GM23338 (cell line): ENCODE results near the gene FREY1. TPM values are rescaled to one million over a fixed set of nuclear protein-coding genes. Genes with fewer than 3 reads are reported as not detected.

Experiments used
- ATAC-seq: fragments of 200-7000 bp; cut with Tn5 transposase; 3 replicates; pipeline ENCODE4 v1.9.1; 2020
- DNase-seq: peaks from one replicate; pipeline ENCODE4 v3.0.0-alpha.2; 2015; ENCODE audit warnings: low spot score
- H2AFZ ChIP-seq: fragments of 200-600 bp; sonication (generic); 2 replicates; pipeline ENCODE4 v1.8.0; 2016; ENCODE audit warnings: antibody characterized with exemption, mild to moderate bottlenecking, moderate library complexity
- H3F3A ChIP-seq: fragments of 200-600 bp; sonication (generic); replicated peaks from 2 replicates; pipeline ENCODE4 v1.8.0; 2017; ENCODE audit warnings: antibody characterized with exemption, mixed run types, low read depth
- H3K27ac ChIP-seq: fragments of 200-600 bp; sonication (generic); 2 replicates; pipeline ENCODE4 v1.6.1; 2016; ENCODE audit warnings: low read depth
- H3K27me3 ChIP-seq: fragments of 200-600 bp; sonication (generic); 2 replicates; pipeline ENCODE4 v1.8.0; 2016; ENCODE audit warnings: mild to moderate bottlenecking, mixed run types, moderate library complexity; ENCODE audit not compliant: insufficient read depth
- H3K36me3 ChIP-seq: fragments of 200-600 bp; sonication (generic); 2 replicates; pipeline ENCODE4 v1.8.0; 2016; ENCODE audit warnings: mild to moderate bottlenecking; ENCODE audit not compliant: insufficient read depth
- H3K4me1 ChIP-seq: fragments of 200-600 bp; sonication (generic); 2 replicates; pipeline ENCODE4 v1.8.0; 2016; ENCODE audit warnings: mild to moderate bottlenecking, moderate library complexity; ENCODE audit not compliant: insufficient read depth
- H3K4me2 ChIP-seq: fragments of 200-600 bp; sonication (generic); 2 replicates; pipeline ENCODE4 v1.7.1; 2017; ENCODE audit warnings: mixed run types
- H3K4me3 ChIP-seq: fragments of 200-600 bp; sonication (generic); 2 replicates; pipeline ENCODE4 v1.6.1; 2016; ENCODE audit warnings: mixed run types
- H3K79me2 ChIP-seq: fragments of 200-600 bp; sonication (generic); replicated peaks from 2 replicates; pipeline ENCODE4 v1.8.0; 2017; ENCODE audit warnings: mild to moderate bottlenecking; ENCODE audit not compliant: insufficient read depth
- H3K9me2 ChIP-seq: fragments of 200-600 bp; sonication (generic); 2 replicates; pipeline ENCODE4 v1.8.0; 2017; ENCODE audit not compliant: insufficient read depth
- H4K20me1 ChIP-seq: fragments of 200-600 bp; sonication (generic); replicated peaks from 2 replicates; pipeline ENCODE4 v1.8.0; 2017; ENCODE audit warnings: mild to moderate bottlenecking; ENCODE audit not compliant: insufficient read depth
- H3K27ac Mint-ChIP-seq: 2 replicates; pipeline ENCODE4 v1.8.0; 2020; ENCODE audit warnings: inconsistent platforms, mild to moderate bottlenecking, moderate library complexity, mixed read lengths
- H3K27me3 Mint-ChIP-seq: 3 replicates; pipeline ENCODE4 v1.8.0; 2022; ENCODE audit warnings: low read depth, mild to moderate bottlenecking, moderate library complexity, mixed read lengths, inconsistent platforms; ENCODE audit not compliant: insufficient read depth, poor library complexity
- H3K36me3 Mint-ChIP-seq: 3 replicates; pipeline ENCODE4 v1.8.0; 2021; ENCODE audit warnings: low read depth, mild to moderate bottlenecking, inconsistent platforms, moderate library complexity, mixed read lengths
- H3K4me1 Mint-ChIP-seq: 3 replicates; pipeline ENCODE4 v1.8.0; 2020; ENCODE audit warnings: mild to moderate bottlenecking, inconsistent platforms, mixed read lengths
- H3K4me3 Mint-ChIP-seq: 3 replicates; pipeline ENCODE4 v1.8.0; 2021; ENCODE audit warnings: moderate library complexity, mild to moderate bottlenecking, inconsistent platforms, mixed read lengths
- H3K9me3 Mint-ChIP-seq: 3 replicates; pipeline ENCODE4 v1.8.0; 2020; ENCODE audit warnings: moderate library complexity, mild to moderate bottlenecking, inconsistent platforms, mixed read lengths
- CREB1 ChIP-seq: fragments of 250-450 bp; sonication (Bioruptor Pico); IDR thresholded peaks from 2 replicates; pipeline ENCODE4 v1.5.0; 2020; ENCODE audit warnings: low read depth, mild to moderate bottlenecking, moderate library complexity
- CTCF ChIP-seq, 2 experiments: fragments of 200-600 bp in 1 of 2; sonication (generic) in 1 of 2; conservative IDR thresholded peaks; 2 replicates each; pipeline versions ENCODE4 v1.5.1 to v1.6.1; 2016 to 2017; ENCODE audit warnings: antibody characterized with exemption in 2 of 2, low read depth in 2 of 2, mild to moderate bottlenecking in 2 of 2, moderate library complexity in 1 of 2
- ETS1 ChIP-seq: IDR thresholded peaks from 2 replicates; pipeline ENCODE4 v1.6.1; 2016; ENCODE audit warnings: antibody characterized with exemption
- EZH2 ChIP-seq: fragments of 200-600 bp; sonication (generic); IDR thresholded peaks from one replicate; pipeline ENCODE4 v1.8.0; 2017; ENCODE audit warnings: antibody characterized with exemption, mild to moderate bottlenecking, low read depth; ENCODE audit not compliant: unreplicated experiment
- EZH2phosphoT487 ChIP-seq: fragments of 200-600 bp; sonication (generic); IDR thresholded peaks from one replicate; pipeline ENCODE4 v1.8.1; 2018; ENCODE audit warnings: antibody characterized with exemption; ENCODE audit not compliant: unreplicated experiment
- JUNB ChIP-seq: IDR thresholded peaks from one replicate; pipeline ENCODE4 v1.6.1; 2016; ENCODE audit warnings: antibody characterized with exemption; ENCODE audit not compliant: unreplicated experiment
- NANOG ChIP-seq: IDR thresholded peaks from 2 replicates; pipeline ENCODE4 v1.6.1; 2016; ENCODE audit warnings: antibody characterized with exemption, borderline replicate concordance
- POLR2AphosphoS5 ChIP-seq: IDR thresholded peaks from 2 replicates; pipeline ENCODE4 v1.6.1; 2016; ENCODE audit warnings: antibody characterized with exemption, low read depth
- REST ChIP-seq: IDR thresholded peaks from one replicate; pipeline ENCODE4 v1.6.1; 2018; ENCODE audit warnings: antibody characterized with exemption; ENCODE audit not compliant: unreplicated experiment
- STAT1 ChIP-seq: IDR thresholded peaks from one replicate; pipeline ENCODE4 v1.6.1; 2016; ENCODE audit warnings: antibody characterized with exemption; ENCODE audit not compliant: unreplicated experiment
- ZNF114 ChIP-seq: fragments of 250-450 bp; sonication (Bioruptor Pico); IDR thresholded peaks from 2 replicates; pipeline ENCODE4 v1.5.0; 2020; ENCODE audit warnings: mild to moderate bottlenecking, moderate library complexity
- ZNF331 ChIP-seq: fragments of 250-450 bp; sonication (Bioruptor Pico); IDR thresholded peaks from 2 replicates; pipeline ENCODE4 v1.5.0; 2020; ENCODE audit warnings: low read depth, mild to moderate bottlenecking, moderate library complexity
- ZNF462 ChIP-seq: fragments of 250-450 bp; sonication (Bioruptor Pico); IDR thresholded peaks from 2 replicates; pipeline ENCODE4 v1.5.0; 2020; ENCODE audit warnings: mild to moderate bottlenecking, moderate library complexity
- long read RNA-seq: library from polyadenylated mRNA; unstranded; transcript quantifications from one replicate; pipeline ENCODE4 v2.0.0, GENCODE V29; 2020; ENCODE audit not compliant: unreplicated experiment
- polyA plus RNA-seq: library from polyadenylated mRNA; unstranded; fragments of >200 nt; fragmentation: Nextera tagmentation; extraction: Ambion mirVana; gene quantifications from 2 replicates; pipeline ENCODE4 v1.2.1, GENCODE V29; 2016
- total RNA-seq: library from RNA; depleted of rRNA; stranded (reverse); fragments of >200 nt; shearing (Covaris generic); gene quantifications from 2 replicates; pipeline ENCODE4 v1.2.3, GENCODE V29; 2014; rRNA removed

The FREY1 gene
- total RNA-seq (1.1 TPM in 1 of 2 replicates, not detected in the other), polyA plus RNA-seq (not detected in 2 replicates)
- long read RNA-seq, result 0 reads

GRCh38 chr11:45906965-45907611 lies at the start of gene FREY1:
FREY1 (minus strand) TSS chr11:45907271; CDS start chr11:45907245, 26 bp downstream.
- Mint-ChIP-seq H3K9me3 (no peaks in the 10 kb centered on the region), H3K27ac (no peak within 1 kb of the TSS; the same call in 1 of the 2 replicates), H3K4me1 (no peaks in the 10 kb centered on the region; the same call in 2 of the 3 replicates), H3K36me3 (peaks cover 25% of the 10 kb centered on the region), H3K4me3 (no peak within 1 kb of the TSS), H3K27me3 (peaks cover 23% of the 10 kb centered on the region)
- Histone ChIP-seq H2AFZ (no peak within 1 kb of the TSS), H3F3A (no peaks in the 10 kb centered on the region), H3K36me3 (no peaks in the 10 kb centered on the region), H3K27ac (peak within 1 kb of the TSS; percentile 69; the same call in 1 of the 2 replicates), H3K4me2 (no peak within 1 kb of the TSS), H3K9me2 (no peaks in the 10 kb centered on the region), H3K4me1 (no peaks in the 10 kb centered on the region), H3K4me3 (no peak within 1 kb of the TSS), H4K20me1 (peaks cover 7% of the 10 kb centered on the region; the same call in 1 of the 2 replicates), H3K79me2 (no peaks in the 10 kb centered on the region), H3K27me3 (no peaks in the 10 kb centered on the region)
- ATAC-seq, result peak; percentile 21
- TF ChIP-seq JUNB (no peak), ZNF331 (CRISPR knock-in tag) (no peak), NANOG (no peak), POLR2AphosphoS5 (no peak; the same call in 1 of the 2 replicates), STAT1 (no peak), CTCF (conservative IDR thresholded peaks at IDR 0.05; ENCODE audit: low read depth in 2 of 2) (no peak), ZNF462 (CRISPR knock-in tag) (no peak), EZH2 (no peak), ZNF114 (CRISPR knock-in tag) (no peak), CREB1 (CRISPR knock-in tag) (no peak), REST (no peak), EZH2phosphoT487 (no peak), ETS1 (no peak)
- DNase-seq, result no peak
